SK-N-MC (cell line): ENCODE measurements around the gene CCDC33.

Experiments used
- EZH2 ChIP-seq: fragments of 200-600 bp; sonication (generic); IDR thresholded peaks from one replicate; pipeline ENCODE4 v1.6.1; 2017; ENCODE audit warnings: antibody characterized with exemption
- POLR2AphosphoS5 ChIP-seq: IDR thresholded peaks from 2 replicates; pipeline ENCODE4 v1.6.1; 2012; ENCODE audit warnings: mild to moderate bottlenecking, low read depth, low read length, borderline replicate concordance

DNA sequence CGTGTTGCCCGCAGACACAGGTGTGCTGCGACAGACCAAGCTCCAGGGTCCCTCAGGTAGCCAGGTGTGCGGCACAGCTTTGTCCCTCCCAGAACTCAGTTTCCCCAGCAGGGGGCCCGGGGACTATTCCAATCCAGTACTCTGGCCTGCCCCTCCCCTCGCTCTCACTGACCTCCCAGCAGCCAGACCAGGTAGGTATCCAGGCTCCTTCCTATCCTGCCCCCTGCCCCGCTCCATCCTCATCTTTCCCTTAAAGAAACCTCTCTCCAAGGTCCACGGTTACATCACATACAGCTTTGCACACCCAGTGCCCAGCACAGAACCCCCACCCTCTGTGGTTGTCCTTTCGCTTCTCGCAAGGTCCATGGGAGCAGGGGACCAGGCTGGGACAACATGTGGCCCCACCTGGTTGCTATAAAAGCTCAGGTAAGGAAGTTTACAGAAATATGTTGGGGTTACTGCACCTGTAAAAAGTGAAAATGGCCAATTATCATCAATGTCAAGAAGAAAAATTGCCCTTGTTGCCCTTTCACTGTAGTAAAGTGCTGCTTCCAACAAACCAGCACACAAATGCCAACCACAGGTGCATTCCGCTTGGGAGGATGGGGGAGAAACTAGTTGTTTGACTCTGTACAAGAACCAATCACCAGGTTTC is 138.6 kb downstream of the CCDC33 start:
- TF ChIP-seq EZH2 = no peak
- TF ChIP-seq POLR2AphosphoS5 = no peak
